Measurements from ENCODE around the gene TOX3.

TOX3 gene

DNA sequence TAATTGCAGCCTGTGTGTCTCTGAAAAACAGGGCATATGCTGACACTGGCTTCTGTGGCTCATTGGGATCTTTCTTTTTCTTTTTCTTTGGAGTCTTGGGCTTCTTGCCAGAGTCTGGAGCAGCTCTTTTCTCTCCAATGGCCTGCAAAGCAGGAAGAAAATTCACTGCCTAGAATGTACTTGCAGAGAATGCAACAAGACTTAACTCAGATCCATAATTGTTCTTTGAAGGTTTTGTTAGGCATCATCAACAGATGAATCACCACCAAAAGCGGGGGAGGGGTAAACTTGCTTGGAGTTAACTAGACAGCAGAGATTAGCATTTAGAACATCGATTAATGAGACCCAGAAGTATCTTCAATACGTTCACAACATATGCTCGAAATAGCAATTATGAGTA is 100.9 kb downstream of the TOX3 start:
- no peak for DNase-seq

DNA sequence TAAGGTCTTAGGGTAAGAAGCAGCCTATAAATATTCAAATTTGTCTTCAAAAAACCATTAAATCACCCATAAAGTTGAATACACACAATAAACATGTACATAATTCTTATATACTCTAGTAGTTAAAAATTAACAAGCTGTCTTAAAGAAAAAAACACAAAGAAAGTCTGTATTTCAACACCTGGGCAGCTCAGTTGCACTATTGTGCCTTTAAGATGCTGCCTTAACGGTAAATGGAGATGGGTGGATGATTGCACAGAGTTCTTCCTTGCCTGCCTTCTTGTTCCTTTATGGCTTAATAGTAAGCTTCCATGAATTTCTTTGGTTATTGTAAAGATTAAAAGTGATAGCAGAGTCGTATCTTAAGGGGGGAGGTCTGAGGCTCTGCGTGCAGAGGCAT is 105.1 kb downstream of the TOX3 start:
- DNase-seq: no peak

DNA sequence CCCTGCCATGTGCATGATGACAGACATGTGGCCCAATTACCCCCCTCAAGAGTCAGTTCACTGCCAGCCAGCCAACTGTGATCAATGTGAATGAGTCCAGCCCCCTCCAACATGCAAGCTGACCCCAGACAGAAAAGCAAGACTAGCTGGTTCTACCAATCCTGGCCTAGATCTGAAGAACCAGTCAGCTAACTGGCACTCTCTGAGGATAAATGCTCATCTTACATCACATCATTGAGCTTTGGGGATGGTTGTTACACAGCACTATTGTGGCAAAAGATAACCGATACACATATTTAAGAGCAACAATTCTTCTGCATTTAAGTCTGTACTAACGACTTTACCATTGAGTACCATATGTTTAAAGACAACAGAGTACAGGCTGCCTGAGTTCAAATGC is 106.7 kb downstream of the TOX3 start:
- no peak for DNase-seq

DNA sequence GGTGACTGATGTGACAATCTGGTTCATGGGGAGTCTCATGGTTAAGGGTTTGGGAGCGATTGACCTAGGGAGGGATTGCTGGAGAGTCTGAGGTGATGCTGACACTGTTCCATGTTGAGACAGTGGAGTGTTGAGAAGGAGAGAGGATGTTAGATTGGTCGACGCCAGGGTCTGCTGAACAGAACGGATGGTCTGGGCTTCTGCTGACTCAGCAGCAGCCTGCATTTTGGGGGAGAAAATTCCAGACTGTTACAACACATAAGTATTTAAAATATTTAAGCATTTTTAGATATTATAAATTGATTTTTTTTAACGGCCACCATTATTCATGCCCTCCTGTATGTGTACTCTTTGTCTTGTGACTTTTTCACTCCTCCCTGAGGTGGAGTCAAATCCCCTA is 107.2 kb downstream of the TOX3 start:
- no peak for DNase-seq

DNA sequence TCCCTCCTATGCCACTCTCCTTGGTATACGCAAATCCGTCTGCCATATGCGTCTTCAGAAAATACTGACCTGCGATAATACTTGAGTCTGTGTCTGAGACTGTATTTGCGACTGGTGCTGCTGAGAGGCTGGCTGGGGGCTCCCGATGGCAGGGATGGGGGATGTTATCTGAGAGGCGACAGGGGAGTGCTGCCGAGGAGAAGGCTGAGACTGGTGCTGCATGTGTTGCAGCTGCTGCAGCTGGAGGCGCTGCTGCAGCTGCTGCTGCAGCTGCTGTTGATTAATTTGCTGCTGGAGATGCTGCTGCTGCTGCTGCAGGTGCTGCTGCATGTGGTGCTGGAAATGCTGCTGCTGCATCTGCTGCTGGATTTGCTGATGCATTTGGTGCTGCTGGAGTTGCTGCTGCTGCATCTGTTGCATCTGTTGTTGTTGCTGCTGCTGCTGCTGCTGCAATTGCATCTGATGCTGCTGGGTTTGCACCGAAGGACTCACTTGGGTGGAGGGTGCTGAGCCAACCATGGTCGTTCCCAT is 107.7 kb downstream of the TOX3 start:
- DNase-seq: no peak

DNA sequence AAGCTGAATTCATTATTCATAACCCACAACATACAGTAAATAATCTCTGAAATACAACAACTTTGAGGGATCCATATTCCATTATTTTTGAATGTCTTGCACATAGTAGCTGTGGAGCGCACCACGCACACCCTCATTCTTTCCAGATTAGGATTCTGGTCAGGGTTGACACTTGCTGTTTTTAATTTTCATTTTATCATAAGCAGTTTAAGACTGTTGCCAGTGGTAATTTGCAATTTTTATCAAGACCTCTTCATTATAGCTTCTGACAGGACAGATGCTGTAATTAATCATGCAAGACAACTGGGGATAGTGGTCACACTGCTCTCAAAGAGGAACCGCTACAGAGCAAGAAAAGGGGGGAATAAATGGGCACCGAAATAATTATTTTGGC is 109.7 kb downstream of the TOX3 start:
- DNase-seq: no peak

DNA sequence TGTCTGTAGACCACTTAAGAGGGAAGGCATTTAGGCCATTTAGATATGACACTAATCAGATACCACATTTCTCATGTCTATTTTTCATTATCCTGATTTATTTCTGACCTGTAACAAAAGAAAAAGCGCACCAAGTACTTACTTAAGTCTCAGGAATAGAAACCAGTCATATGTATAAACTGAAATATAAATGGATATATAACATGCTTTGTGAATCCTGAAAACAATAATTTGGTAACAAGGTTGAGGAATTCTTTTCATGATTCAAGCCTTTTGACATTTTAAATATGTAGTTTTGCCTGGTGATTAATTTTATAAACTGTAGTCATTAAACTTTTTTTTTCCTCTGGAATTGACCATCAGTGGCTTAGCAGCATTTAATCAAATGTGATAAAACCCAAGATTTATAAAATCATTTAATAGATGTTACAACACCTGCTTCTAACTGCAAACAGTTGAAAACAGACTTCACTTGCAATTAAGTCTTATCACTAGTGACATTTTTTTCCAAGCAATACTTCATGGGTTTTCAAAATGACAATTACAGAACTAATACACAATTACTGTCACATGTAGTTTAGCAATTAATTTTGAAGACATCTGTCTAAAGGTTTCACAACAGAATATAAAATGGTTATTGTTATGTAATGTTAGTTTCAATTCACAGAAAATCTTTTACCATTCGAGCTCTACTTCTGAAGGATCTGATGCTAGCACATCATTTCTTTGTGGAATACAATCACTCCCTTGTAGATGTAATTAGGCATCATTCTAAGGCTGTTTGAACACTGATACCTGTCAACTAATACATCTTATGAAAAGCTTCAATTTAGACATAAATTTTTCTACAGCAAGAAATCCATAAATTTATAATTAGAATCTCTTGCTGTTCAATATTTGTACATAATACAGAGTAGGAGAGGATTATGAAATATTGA is 110.3 kb downstream of the TOX3 start:
- DNase-seq: no peak

DNA sequence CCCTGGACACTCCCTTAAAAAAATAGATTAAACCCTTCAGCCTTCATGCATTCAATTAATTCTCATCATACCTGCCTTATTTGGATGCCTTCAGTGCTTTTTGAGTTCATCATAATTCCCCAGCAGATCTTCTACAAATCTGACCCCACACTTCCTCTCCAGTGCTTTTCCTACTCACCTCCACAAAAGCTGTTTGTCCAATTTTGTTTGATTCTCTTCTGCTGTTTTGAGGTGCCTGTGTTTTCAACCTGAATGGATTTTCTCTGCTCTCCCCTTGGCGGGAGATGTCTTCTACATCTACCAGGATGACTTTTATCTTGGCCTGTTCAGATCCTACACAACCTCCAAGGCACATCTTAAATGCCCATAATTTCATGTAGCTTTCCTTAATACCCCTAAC is 112.7 kb downstream of the TOX3 start:
- DNase-seq: no peak

DNA sequence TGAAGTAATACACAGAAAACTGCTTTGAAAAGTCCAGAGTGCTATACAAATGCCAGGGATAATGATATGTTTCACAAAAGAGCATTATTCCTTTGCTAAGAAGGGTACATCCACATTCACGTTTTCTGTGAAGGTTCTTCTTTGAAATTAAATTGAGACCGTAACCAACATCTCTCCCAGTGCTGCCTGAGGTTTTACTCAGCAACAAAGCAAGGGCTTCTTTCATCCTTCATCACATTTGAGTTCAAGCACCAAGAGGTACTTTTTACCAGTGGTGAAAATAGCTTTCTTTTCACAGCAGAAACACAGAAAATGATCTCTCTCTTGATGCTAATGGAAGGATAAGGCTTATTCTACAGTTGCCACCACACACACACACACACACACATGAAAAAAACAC is 113.3 kb downstream of the TOX3 start:
- no peak for DNase-seq

DNA sequence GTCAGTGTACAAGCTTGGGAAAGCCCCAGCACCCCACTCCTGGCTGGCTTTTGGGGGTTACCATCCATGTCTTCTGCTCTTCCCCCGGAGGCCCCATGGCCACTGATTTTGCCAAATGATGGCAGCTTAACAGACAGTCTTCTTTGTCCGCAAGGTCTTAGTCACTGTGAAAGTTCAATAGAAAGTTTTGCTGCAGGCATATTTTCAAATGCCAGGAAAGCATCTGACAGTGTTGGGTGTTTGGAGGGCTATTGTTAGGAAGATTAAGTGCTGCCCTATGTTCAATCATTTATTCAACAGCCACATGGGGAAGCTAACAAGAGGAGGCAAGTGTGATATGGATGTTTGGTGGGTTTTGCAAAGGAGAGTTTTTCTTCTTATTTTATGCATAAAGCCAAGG is 122.4 kb downstream of the TOX3 start:
- no peak for DNase-seq

DNA sequence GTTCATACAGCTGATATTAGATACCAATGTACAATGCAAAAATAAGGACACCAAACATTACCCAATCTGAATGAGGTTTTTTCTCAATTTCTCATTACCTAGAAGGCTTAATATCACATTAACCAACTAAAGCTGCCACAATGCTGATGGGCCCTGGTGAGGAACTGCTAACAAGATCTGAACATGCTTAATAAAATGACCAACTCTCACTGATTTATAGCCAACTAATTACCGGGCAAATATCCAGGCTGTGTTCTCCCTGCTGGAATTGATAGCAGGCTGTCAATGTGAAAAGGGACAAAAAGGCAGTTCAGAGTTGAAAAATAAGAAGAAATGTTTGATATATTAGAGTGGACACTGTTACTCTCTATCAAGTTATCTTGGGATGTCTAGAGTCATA is 124.6 kb downstream of the TOX3 start:
- DNase-seq: no peak

DNA sequence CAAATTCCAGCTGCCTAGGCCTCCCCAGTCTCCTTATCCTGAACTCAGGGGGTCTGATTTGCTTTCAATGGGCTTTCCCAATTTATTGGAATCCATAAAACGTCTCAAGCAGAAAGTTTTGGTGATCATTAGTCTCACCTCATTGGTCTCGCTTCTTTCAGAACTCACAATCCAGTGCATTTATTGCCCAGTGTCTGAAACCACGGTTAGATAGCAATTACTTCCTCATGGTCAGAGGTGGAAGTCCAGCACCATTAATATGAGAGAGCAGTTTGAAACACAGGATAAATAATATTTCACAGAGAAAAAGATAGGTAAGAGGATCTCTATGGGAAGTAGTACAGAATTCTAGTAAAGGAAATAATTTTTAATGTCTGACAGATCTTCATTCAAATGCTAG is 128.7 kb downstream of the TOX3 start:
- DNase-seq: no peak

DNA sequence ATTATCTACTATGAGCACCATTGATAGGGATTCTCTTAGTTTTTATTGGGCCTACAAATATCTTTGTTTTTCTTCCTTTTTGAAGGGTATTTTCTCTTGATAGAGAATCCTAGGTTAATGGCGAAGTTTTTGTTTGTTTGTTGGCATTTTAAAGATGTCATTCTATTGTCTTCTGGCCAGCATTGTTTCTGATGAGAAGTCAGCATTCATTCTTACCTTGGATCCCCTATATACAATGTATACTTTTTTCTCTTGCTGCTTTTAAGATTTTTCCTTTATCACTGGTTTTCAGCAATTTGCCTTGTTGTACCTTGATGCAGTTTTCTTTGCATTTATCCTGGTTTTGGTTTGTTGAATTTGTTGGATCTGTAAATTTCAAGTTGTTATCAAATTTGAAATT is 130.1 kb downstream of the TOX3 start:
- no peak for DNase-seq

DNA sequence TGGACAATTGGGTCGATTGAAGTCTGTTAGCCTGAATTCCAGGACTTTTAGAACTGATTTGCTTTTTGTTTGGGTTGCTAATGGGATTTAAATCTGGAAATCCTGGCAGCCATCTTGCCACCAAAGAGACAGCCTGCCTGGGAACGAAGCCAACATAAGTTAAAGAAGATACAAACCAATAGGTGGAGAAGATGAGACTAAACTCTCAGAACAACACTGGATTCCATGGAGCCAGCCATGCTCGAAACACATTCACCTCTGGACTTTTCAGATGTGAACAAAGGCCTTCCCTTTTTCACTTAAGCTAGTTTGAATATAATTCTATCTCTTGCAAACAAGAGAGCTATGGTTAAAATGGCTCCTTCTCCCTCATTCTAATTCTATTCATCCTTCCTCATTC is 135.9 kb downstream of the TOX3 start:
- no peak for DNase-seq

DNA sequence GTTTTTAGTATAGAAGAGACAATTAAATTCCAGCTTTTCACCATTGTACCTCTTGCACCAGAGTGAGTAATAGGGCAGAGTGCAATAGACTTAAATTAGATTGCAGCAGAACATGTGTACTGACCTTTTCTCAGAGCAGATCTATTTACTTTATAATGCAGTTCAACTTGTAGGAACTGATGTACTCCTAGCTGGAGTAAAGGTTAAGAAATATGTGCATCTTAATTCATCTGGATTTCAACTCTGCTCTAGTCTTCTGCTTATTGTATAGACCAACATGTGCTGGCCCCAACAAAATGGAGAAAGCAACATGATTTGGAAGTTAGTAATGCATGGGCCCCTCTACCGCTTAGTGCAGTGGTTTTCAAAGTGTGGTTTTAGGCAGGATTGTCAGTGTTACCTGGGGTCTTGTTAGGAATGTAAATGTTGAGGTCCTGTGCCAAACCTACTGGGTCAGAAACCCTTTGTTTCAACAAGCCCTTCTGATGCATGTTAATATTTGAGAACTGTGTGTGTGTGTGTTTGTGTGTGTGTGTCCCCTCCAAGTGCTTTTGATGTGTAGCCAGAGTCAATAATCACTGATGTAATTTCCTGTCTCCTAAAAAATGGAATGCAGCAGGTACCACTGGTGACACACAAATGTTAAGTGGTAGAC is 138.6 kb downstream of the TOX3 start:
- DNase-seq: no peak

DNA sequence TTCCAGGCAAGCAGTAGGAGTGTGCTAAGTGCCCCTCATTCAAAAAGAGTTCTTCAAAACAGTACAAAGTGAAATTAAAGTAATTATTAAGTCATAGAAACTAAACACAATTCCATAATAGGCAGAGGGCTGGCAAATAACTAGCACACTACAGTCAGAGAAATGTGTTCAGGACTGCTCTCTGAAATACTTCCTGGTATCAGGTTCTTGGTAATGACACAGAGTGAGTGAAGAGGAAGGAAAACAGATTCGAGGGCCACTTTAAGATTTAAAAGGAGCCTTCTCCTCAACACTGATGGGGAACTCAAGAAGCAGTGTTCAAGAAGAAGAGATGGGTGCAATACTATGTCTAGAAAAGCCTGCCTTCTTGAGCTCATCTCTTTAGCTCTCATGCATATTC is 139.2 kb downstream of the TOX3 start:
- DNase-seq: no peak

DNA sequence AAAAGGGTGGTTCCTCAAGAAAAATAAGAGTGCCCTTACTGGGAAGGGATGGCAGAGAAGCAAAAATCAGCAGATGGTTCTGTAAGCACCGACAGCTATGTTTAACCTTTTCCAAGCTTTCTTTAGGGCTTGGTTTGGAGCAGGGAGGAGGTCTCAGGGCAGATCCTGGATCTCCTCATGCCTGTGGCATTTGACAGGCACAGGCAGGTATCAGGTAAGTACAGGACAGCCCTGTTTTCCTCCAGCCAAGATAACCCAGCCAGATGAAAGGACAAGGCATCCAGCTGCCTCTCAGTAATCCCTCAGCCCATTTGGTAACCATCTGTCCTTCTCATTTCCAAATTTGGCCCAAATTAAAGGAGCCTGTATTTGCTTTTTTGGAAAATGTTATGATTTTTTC is 141.5 kb downstream of the TOX3 start:
- DNase-seq: no peak

DNA sequence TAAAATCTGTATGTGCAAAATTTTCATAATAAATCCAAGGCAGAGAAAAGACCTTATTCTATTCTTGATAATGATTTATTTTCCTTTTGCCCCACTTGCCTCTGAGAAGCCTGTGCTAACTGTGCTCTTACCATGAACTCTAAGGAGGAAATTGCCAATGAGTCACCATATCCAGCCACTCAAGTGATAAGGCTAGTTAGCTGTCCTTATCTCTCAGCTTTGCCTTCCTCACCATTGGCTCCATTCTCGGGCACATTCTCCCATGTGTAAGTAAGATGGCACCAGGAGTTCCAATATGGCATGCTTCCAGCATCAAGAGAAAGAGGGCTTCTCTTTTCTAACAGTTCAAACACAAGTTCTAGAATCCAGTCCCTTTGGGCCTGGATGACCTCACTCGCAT is 142.4 kb downstream of the TOX3 start:
- no peak for DNase-seq

DNA sequence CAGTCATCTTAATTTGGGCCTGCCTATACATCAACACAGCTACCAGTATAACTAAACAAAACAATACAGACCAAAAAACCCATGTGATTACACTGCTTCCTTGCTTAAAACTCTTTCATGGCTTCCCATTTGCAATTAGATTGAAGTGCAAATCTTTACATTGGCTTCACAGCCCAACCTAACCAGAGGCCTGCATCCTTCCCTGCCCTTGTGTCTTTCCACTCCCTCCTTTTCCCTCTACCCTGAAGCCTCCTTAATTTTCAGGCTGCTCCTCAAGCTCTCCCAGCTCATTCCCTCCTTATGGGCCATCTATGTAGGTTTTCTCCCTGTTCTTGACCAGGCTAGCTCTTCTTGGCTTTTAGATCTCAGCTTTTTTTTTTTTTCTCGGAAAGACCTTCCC is 147.8 kb downstream of the TOX3 start:
- DNase-seq: no peak

DNA sequence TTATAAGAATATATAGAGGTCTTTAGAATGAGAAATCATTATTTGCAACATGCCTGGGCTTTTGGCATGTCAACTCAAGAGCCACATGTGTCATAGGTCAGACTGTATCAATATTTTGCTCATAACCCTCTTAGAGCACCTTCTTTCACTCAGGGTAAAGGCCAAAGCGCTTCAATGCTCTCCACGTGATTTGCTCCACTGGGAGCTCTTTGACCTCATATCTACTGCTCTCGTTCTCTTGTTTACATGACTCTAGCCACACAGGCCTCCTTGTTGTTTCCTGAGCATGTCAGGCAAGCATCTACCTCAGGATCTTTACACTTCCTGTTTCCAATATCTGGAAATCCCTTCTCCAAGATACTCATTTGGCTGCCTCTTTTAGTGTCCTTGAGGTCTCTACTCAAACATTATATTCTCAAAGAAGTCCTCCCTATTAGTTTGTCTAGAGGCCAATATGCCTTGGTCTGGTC is 148.4 kb downstream of the TOX3 start:
- no peak for DNase-seq

DNA sequence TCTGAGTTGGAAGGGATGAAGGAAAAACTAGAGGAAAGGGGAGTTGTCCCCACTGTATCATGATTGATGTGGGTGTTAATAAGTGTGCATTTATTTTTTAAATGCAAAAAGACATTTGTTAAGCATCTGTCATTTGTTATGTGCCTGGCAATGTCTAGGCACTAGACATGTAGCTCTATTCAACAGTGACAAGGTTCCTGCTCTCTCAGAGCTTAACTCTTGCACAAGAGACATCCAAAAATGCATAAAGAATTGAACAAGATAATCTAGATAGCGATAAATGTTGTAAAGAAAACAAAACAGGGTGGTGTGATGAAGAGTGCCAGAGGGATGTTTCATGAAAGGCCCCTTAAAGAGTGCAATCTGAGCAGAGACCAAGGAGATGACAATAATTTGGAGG is 148.9 kb downstream of the TOX3 start:
- DNase-seq: no peak

DNA sequence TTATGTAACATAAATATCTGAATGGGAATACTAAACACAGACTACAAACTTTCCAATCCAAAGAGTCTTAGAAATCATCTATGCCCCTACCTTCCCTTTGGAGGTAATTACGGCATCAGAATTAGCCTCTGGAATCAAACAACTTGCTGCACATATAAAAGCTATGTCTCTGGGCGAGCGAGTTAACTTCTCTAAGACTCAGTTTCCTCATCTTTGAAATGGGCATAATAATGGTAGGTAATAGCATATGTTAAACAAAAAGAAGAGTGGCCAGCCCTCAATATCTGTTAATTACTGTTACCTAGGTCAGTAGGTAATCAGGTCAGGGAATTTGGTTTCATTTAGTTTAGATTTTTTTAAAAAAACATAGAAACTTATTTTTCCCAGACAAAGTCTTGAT is 153.5 kb downstream of the TOX3 start:
- DNase-seq: no peak

DNA sequence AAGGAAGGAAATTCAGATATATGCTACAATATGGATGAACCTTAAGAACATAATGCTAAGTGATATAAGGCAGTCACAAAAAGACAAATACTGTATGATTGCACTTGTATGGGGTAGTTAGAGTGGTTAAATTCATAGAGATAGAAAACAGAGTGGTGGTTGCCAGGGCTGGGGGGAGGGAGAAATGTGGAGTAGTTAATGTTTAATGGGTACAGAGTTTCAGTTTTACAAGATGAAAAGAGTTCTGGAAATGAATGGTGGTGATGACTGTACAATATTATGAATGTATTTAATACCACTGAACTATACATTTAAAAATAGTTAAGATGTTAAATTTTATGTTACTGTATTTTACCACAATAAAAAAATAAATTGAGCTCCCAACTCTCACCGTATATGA is 157.9 kb downstream of the TOX3 start:
- DNase-seq: no peak
